Aorta (tissue), 5 donors: ENCODE results near the gene DOCK11. TPM values are rescaled to one million over a fixed set of nuclear protein-coding genes. Genes with fewer than 3 reads are reported as not detected.

Source experiments
- ATAC-seq: fragments of 200-7000 bp; cut with Tn5 transposase; one replicate; pipeline ENCODE4 v1.9.1; 2022; ENCODE audit warnings: moderate library complexity; ENCODE audit not compliant: low FRiP score
- DNase-seq, 2 donors: peaks; one replicate each; pipeline ENCODE4 v3.0.0-alpha.2; 2020
- H3K27ac ChIP-seq, 2 donors: one replicate each; pipeline ENCODE4 v1.5.1; 2013; ENCODE audit warnings: low read length in 2 of 2, mild to moderate bottlenecking in 2 of 2, moderate library complexity in 2 of 2, control low read depth in 1 of 2, inconsistent platforms in 1 of 2, low read depth in 1 of 2
- H3K27me3 ChIP-seq, 2 donors: one replicate each; pipeline ENCODE4 v1.6.1; 2013; ENCODE audit warnings: control low read depth in 1 of 2, low read length in 1 of 2, mild to moderate bottlenecking in 1 of 2, moderate library complexity in 1 of 2; ENCODE audit not compliant: insufficient read depth in 2 of 2, control insufficient read depth in 1 of 2
- H3K36me3 ChIP-seq, 2 donors: one replicate each; pipeline ENCODE4 v1.6.1; 2013; ENCODE audit warnings: control low read depth in 1 of 2, low read length in 1 of 2, mild to moderate bottlenecking in 1 of 2; ENCODE audit not compliant: insufficient read depth in 2 of 2, control insufficient read depth in 1 of 2
- H3K4me1 ChIP-seq, 2 donors: one replicate each; pipeline ENCODE4 v1.6.1; 2013; ENCODE audit warnings: low read length in 2 of 2, control low read depth in 1 of 2, mild to moderate bottlenecking in 1 of 2, moderate library complexity in 1 of 2; ENCODE audit not compliant: insufficient read depth in 2 of 2, control insufficient read depth in 1 of 2
- H3K4me3 ChIP-seq, 2 donors: one replicate each; pipeline ENCODE4 v1.5.1; 2013; ENCODE audit warnings: low read length in 2 of 2, control low read depth in 1 of 2, mild to moderate bottlenecking in 1 of 2
- H3K9me3 ChIP-seq: one replicate; pipeline ENCODE4 v1.6.1; 2013; ENCODE audit warnings: mild to moderate bottlenecking, low read length; ENCODE audit not compliant: control insufficient read depth
- WGBS, 2 donors: extraction: QIAGEN DNeasy Blood & Tissue Kit; methylation state at CpG; one replicate each; pipeline ENCODE4 v1.1.7; 2013; 5-methylcytosine and 5-hydroxymethylcytosine counted together
- intact Hi-C, 2 donors: fragments of 100-400 bp; cut with DNase I; formaldehyde crosslinking; loops; one replicate each; pipeline versions ENCODE4 v1.14.2 to v1.15.0; 2022
- polyA plus RNA-seq, 2 donors: library from polyadenylated mRNA; stranded (reverse); fragments of 200-250 nt; gene quantifications; one replicate each; pipeline ENCODE4 v1.2.3, GENCODE V29; 2013
- total RNA-seq, 2 donors: library from RNA; stranded (reverse); fragmentation: NEBNext Ultra II Directional; extraction: Animal tissue kit (Norgen Biotek cat#: 25700); gene quantifications; one replicate each; pipeline ENCODE4 v1.2.1, GENCODE V29; 2021
- donor health status: healthy with polysubstance abuse.
- donor health status: Bipolar disorder and iron deficiency.
- donor health status: DM: no; HTN: no; CAD: no.
- donor health status: DM: no; HTN: no; CAD: no.
- donor health status: DM: yes; HTN: yes; CAD: no.

DOCK11 gene
- total and polyA plus RNA-seq, 4 donors = 15.7 to 59.8 (median 39.3) TPM

DNA sequence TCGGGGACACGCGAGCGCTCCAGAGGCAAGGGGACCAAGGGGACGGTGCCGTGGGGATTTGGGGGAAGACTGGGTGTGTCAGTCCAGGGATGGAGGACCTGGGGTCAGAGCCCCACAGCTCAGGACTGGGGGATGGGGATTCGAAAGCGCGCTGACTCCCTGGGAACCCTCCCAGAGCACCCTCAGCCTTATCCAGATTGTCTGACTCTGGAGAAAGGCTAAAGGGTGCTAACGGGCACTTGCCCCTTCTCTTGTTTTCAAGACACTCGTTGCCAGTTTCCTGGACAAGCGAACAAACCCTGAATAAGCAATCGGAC lies 1.1 kb downstream of the DOCK11 start:
- Histone ChIP-seq H3K36me3 (no peaks in the 10 kb centered on the region), H3K4me3 (peak overlapping the region; percentile 29 to 70), H3K4me1 (no peaks in the 10 kb centered on the region), H3K27me3 (no peaks in the 10 kb centered on the region), H3K9me3 (no peaks in the 10 kb centered on the region), H3K27ac (peak overlapping the region in 1 of 2 donors; percentile 52)
- DNase-seq (no peak), ATAC-seq (peak; percentile 28)
- 1 to 17% methylated on average over 13 of the region's 13 CpGs for WGBS, 2 donors
- intact Hi-C loops = loop anchor here in 1 of 2 donors (5.0 to 10.0 kb wide), 2 partner anchors 46 to 108 kb away; no protein-coding TSS in a partner anchor

DNA sequence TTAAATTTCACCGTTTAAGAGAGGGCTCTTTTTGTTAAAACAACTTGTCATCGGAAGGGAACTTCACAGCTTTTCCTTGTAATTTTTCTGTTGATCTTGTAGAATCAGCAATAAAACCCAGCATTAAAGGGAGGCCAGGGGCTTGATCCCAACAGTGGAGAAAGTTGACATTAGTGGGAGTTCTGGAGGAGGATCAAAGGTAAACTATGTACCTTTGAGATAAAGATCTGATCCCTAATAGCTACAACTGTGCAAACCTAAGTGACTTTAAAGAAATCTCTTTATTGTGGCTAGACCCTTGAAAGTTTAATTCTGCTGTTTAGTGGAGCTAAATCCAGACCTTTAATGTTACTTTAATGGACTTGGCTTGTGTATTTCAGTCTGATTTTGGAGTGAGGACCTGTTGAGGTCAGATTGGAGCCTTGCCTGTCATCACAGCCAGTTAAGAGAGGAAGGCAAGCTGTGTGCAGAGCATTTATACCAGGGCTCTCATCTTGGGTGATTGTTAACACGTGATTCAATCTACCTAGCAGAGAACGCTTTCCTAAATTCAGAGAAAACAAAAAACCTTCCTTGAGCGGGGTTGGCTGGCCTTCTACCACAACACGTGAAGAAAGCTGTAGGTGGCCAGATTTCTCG lies 1.7 kb downstream of the DOCK11 start:
- H3K27me3 ChIP-seq = no peaks in the 10 kb centered on the region
- no peaks in the 10 kb centered on the region for H3K4me1 ChIP-seq
- DNase-seq = no peak
- H3K36me3 ChIP-seq = no peaks in the 10 kb centered on the region
- intact Hi-C loops = loop anchor here in 1 of 2 donors (5.0 to 10.0 kb wide), 2 partner anchors 45 to 108 kb away; no protein-coding TSS in a partner anchor
- 3 to 21% methylated on average over 7 of the region's 7 CpGs for WGBS, 2 donors
- no peak for ATAC-seq
- H3K27ac ChIP-seq = no peak overlapping the region
- H3K9me3 ChIP-seq = no peaks in the 10 kb centered on the region
- H3K4me3 ChIP-seq = peak overlapping the region; percentile 29 to 70

DNA sequence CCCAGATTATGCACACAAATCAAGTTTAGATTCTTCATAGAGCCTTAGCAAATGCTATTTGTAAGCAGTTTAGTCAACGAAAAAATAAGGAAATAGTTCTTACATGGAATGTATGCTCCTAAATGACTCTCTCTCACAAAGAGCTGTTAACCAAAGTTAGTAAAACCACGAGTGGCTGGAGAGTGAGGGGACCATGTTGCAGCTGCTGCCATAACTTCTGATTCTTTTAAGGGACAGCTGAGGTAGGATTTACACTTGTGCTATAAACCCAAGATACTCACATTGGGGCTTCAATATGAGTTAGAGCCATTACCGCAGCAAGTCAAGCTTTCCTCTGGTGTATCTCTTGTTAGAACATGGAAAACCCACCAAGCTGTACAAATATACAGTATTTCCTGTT lies 2.7 kb downstream of the DOCK11 start:
- WGBS, 2 donors = 25 to 31% methylated on average over 3 of the region's 3 CpGs
- H3K36me3 ChIP-seq = no peaks in the 10 kb centered on the region
- ATAC-seq = no peak
- no peaks in the 10 kb centered on the region for H3K27me3 ChIP-seq
- no peak overlapping the region for H3K27ac ChIP-seq
- intact Hi-C loops = loop anchor here in 1 of 2 donors (5.0 to 10.0 kb wide), 2 partner anchors 44 to 106 kb away; no protein-coding TSS in a partner anchor
- H3K9me3 ChIP-seq = no peaks in the 10 kb centered on the region
- H3K4me3 ChIP-seq = no peak overlapping the region
- H3K4me1 ChIP-seq = no peaks in the 10 kb centered on the region
- no peak for DNase-seq

DNA sequence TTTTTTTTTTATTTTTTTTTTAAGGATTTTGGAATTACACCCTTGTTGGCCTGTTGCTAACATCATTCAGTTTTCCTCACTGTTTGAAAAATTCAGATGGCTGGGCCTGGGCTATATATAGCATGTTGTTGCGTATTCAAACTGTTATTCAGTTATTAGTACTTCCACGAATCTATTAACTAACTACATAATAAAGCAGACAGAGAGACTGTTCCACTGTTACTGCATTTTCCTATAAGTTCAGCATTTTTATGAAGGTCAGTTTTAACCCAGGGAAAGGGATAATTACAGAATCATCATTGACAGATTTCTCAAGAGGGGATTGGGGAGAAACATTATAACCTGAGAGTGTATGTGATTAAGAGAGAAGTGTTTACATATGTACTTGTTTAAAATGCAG lies 3.1 kb downstream of the DOCK11 start:
- no peaks in the 10 kb centered on the region for H3K36me3 ChIP-seq
- 12 to 37% methylated on average over 2 of the region's 2 CpGs for WGBS, 2 donors
- H3K9me3 ChIP-seq = no peaks in the 10 kb centered on the region
- no peaks in the 10 kb centered on the region for H3K27me3 ChIP-seq
- H3K27ac ChIP-seq = no peak overlapping the region
- intact Hi-C loops = loop anchor here in 1 of 2 donors (5.0 to 10.0 kb wide), 2 partner anchors 44 to 106 kb away; no protein-coding TSS in a partner anchor
- no peak for DNase-seq
- ATAC-seq = no peak
- H3K4me3 ChIP-seq = no peak overlapping the region
- H3K4me1 ChIP-seq = peaks cover 0 to 2% of the 10 kb centered on the region in 2 donors

DNA sequence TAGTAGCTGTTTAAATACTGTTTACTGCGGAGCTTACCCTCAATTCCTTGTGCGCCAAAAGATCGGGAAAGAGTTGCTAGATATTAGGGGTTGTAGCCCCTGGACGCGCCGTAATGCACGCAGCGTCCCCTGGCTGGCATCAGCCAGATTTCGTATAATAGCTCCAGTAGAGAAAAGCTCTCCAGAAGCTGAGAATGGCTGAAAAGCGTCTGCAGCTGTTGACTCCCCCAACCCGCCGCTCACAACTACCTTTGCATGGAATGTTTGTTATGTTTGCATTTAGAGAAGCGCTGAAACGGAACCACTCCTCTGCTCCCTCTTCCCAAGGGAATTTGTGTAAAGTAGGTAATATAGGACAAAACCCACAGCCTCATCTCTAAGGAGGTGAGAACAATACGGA lies 3.7 kb downstream of the DOCK11 start:
- ATAC-seq (no peak), DNase-seq (no peak)
- Histone ChIP-seq H3K4me1 (peaks cover 0 to 7% of the 10 kb centered on the region in 2 donors), H3K27me3 (no peaks in the 10 kb centered on the region), H3K4me3 (no peak overlapping the region), H3K27ac (no peak overlapping the region), H3K36me3 (no peaks in the 10 kb centered on the region), H3K9me3 (no peaks in the 10 kb centered on the region)
- 35 to 41% methylated on average over 15 of the region's 15 CpGs for WGBS, 2 donors
- intact Hi-C loops = loop anchor here in 1 of 2 donors (5.0 to 10.0 kb wide), 2 partner anchors 43 to 106 kb away; no protein-coding TSS in a partner anchor

DNA sequence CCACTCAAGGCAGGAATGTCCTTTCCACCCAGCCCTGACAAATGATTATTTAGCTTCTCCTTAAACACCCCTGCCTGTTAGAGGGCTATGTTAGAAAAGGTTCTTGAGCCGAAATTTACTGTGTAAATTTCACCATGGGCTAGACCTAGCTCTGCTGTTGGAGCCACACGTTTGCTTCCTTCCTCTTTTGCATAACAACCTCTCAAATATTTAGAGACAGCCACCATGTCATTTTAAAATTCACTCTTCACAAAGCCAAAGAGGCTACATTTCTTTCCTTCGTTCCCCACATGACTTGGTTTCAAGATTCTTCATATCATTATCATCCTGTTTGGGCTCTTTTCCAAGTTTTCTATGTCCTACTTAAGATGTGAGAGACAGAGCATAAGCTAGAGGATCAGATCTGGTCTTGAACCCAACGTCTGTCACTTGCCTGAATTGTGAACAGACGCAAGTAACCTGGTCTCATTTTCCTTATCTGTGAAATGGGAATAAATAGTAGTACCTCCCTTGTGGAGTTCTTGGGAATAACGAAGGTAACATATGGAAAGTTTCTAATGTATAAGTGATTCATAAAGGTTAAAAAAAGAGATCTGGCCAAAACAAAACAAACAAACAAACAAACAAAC lies 6.7 kb downstream of the DOCK11 start:
- Histone ChIP-seq H3K27ac (no peak overlapping the region), H3K36me3 (no peaks in the 10 kb centered on the region), H3K4me1 (peaks cover 0 to 7% of the 10 kb centered on the region in 2 donors), H3K4me3 (no peak overlapping the region), H3K9me3 (no peaks in the 10 kb centered on the region), H3K27me3 (no peaks in the 10 kb centered on the region)
- ATAC-seq (no peak), DNase-seq (no peak)
- intact Hi-C loops = no loop called here
- WGBS, 2 donors = 60 to 75% methylated on average over 6 of the region's 6 CpGs

DNA sequence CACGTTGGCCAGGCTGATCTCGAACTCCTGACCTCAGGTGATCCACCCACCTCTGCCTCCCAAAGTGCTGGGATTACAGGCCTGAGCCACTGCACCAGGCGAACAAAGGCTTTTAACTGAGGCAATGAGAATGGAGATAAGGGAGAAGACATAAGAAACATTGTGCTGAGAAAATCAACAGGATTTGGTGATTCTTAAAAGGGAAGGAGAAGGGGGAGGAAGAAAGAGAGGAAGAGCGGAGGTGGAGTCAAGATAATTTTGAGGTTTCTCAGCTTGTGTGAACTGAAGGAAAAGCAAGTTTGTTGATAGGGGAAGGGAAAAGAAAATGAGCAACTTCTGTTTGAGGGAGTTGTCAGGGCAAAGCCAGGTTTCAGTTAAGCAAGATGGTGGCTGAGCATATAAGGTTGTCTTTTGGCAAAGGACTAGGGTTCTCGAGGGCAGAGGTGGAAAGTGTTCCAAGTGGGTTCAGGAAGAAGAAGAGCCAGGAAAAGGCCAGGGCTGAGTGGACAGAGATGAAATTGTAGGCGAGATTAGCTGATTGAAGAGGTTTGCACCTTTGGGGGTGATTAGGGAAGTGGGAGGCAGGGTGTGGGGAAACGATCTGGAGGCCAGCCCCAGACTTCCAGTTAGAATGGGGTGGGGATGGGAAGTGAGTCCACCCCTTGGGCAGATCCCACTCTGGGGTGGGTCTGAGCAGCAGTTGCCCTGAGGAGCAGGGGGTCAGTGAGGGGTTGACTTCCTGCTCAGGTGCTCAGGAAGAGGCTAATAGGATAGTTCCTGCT lies 7.8 kb downstream of the DOCK11 start:
- no peaks in the 10 kb centered on the region for H3K36me3 ChIP-seq
- intact Hi-C loops = no loop called here
- DNase-seq (no peak), ATAC-seq (no peak)
- no peaks in the 10 kb centered on the region for H3K9me3 ChIP-seq
- H3K27me3 ChIP-seq = no peaks in the 10 kb centered on the region
- WGBS, 2 donors = 63 to 66% methylated on average over 7 of the region's 7 CpGs
- H3K27ac ChIP-seq = no peak overlapping the region
- H3K4me1 ChIP-seq = peaks cover 2 to 7% of the 10 kb centered on the region in 2 donors
- H3K4me3 ChIP-seq = no peak overlapping the region

DNA sequence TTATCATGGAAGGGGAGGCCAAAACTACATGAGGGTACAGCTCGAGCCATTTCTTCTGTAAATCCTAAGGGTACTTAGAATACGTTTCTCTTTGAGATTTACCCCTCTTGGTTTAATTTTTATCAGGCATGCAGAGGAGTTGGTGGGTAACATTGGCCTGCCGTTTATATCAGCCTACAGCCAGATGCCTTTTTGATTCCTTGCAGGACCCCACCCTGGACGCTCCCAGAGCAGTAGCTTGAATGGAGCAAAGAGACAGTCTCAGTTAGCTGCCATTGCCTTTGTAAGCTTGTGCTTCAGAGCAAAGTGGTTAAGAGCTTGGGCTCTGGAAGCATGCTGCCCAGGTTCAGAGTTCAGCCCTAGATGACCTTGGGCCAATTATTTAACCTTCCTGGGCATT lies 9.0 kb downstream of the DOCK11 start:
- H3K4me3 ChIP-seq = no peak overlapping the region
- WGBS, 2 donors = 74 to 82% methylated on average over 4 of the region's 4 CpGs
- H3K36me3 ChIP-seq = no peaks in the 10 kb centered on the region
- intact Hi-C loops = no loop called here
- ATAC-seq = no peak
- no peak overlapping the region for H3K27ac ChIP-seq
- H3K4me1 ChIP-seq = peaks cover 2 to 7% of the 10 kb centered on the region in 2 donors
- no peak for DNase-seq
- H3K9me3 ChIP-seq = no peaks in the 10 kb centered on the region
- H3K27me3 ChIP-seq = no peaks in the 10 kb centered on the region
